GM21825 (cell line): Measurements from ENCODE around the gene ZNF516.

Source experiments
- ATAC-seq: cut with Tn5 transposase; IDR thresholded peaks from one replicate; pipeline ENCODE4 v1.9.1; 2021; ENCODE audit warnings: mild to moderate bottlenecking, moderate library complexity; ENCODE audit not compliant: unreplicated experiment

Gene ZNF516

DNA sequence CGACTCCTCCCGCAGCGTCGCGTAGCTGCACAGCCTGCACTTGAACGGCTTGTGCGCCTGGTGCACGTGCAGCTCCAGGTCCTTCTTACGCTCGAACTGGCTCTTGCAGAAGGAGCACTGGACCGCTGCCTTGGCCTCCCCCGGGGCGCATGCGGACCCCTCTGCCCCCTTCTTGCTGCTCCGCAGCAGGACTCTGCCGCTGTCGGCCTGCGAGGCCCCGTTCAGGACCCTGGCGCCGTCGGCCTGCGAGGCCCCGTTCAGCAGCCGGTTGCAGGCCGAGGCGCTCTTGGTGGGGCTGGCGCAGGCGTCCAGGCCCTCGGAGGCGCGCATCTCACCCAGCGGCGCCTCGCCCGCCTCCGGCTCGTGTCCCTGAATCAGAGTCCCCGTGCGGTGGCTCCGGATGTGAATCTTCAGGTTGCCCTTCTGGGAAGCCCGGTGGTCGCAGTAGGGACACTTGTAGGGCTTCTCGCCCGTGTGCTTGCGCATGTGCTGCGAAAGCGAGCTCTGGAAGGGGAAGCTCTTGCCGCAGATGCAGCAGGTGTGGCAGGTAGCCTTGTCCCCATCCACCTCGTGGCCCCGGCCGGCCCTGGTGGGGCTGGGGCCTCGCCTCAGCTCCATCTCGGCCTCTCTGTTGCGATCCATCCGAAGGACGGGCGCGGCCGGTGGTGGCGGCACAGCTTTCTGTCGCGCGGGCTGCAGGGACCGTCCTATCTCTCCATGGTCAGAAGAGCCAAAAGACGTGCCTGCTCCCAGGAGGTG, 52.5 kb downstream of the ZNF516 start:
- no peak for ATAC-seq

GRCh38 chr18:76441668-76442412, 53.2 kb downstream of the ZNF516 start:
- no peak for ATAC-seq

GRCh38 chr18:76441002-76441667, 53.9 kb downstream of the ZNF516 start:
- ATAC-seq = no peak

GRCh38 chr18:76437910-76438309, 57.1 kb downstream of the ZNF516 start:
- no peak for ATAC-seq

- no peak for ATAC-seq
These were observed 58.0 kb downstream of the ZNF516 start for GRCh38 chr18:76437011-76437410.

DNA sequence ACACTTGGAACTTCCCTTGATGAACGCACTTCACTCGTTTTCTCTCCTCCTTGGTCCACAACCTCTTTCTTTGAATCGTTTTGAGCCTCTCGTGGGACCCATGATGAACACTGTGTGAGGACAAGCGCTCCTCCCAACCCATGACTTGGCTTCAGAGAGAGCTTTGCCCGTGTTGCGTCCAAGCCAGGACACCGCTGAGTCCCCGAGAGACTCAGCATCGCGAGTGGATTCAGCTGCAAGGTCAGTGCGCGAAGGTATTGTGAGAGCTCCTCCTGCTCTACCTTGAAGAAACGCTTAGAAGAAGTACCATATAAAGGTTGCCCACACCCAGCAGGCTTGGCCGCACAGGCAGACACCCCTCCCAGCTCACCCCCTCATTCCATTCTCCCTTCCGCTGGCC, 58.7 kb downstream of the ZNF516 start:
- ATAC-seq = no peak

GRCh38 chr18:76435316-76435989, 59.6 kb downstream of the ZNF516 start:
- no peak for ATAC-seq

- no peak for ATAC-seq
These were observed 60.6 kb downstream of the ZNF516 start for GRCh38 chr18:76434452-76434851.

DNA sequence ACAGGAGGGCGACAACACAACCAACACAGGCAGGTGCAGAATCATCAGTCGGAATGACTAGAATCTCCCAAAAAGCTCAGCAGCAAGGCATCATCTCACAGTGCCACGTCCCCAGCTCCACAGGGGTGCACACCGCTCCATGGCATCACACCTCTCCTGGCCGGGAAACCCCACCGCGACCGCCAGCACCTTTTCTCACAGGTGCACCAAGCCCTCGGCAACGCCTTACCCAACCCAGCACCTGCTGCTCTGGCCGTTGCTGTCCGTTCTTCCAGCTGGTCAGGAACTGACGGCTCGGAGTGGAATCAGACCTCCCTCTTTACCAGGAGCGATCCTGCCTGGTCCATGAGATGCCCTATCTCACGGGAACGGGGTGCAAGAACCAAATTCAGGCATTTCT, 61.3 kb downstream of the ZNF516 start:
- no peak for ATAC-seq

- no peak for ATAC-seq
These were observed 61.9 kb downstream of the ZNF516 start for GRCh38 chr18:76432970-76433767.

- ATAC-seq = no peak
These were observed 62.7 kb downstream of the ZNF516 start for GRCh38 chr18:76432274-76432755.

- no peak for ATAC-seq
These were observed 63.4 kb downstream of the ZNF516 start for GRCh38 chr18:76431437-76432273.

DNA sequence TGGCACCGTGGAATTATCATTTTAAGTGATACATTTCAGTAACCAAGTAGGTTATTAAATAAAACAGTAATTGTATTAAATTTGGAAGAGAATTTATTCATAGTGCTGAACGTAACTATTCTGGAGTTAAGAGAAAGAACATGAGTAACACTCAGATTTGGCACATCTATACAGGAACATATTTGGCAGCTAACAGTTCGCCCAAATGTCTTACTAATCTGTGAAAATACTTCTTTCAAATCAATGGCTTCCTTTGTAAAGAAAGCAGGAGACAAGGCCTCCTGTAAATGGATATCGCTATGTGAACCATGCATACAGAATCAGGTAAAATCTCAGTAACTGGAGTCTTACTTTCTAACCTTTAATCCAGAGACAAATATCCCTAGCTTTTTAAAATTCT, 64.4 kb downstream of the ZNF516 start:
- ATAC-seq = no peak

DNA sequence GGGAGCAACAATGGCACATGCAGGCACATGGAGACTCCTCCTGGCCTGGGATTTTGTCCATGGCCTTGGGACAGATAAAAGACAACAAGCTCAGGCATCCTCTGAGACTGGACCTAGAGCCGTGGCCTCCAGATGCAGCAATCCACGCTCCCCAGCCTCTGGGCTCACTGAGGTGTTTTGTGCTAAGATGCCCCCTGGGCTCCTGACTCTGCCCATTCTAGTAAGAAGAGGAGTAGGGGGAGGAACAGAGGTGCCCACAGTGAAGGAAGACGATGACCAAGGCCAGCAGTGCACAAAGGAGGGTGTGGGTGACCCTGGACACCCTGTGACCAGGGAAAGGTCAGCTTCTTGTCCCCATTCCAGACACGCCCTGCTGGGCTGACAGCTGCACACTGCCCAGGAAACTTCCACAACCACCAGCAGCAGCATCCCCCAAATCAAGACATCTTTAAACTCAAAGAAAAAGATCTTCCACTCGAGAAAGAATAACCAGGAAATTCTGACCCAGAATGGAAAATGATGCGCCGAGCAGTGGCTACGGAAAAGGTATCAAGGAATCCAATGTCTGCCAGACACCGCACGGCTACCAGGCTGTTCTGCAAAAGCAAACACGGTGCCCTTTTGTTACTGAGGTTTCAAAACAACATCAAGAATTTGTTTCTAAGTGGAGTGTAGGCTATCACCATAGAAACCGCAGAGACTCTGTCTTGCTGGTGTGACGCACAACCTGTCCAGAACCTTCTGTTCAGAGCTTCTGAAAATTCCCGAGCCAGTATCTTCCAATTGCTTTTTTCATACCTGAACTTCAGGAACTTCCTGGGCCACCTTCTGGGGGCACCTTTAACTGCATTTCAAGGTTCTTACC, 65.5 kb downstream of the ZNF516 start:
- no peak for ATAC-seq

- ATAC-seq = no peak
These were observed 66.4 kb downstream of the ZNF516 start for GRCh38 chr18:76428396-76429261.

- no peak for ATAC-seq
These were observed 68.2 kb downstream of the ZNF516 start for GRCh38 chr18:76426737-76427305.
